ENCODE data around the gene CTNNA3. TPM values are rescaled to one million over a fixed set of nuclear protein-coding genes. Genes with fewer than 3 reads are reported as not detected.

Gene CTNNA3
- polyA plus RNA-seq, 1 donor from 2014 or later: 0.14 TPM

- no peak for TF ChIP-seq POLR2AphosphoS5 (IDR thresholded peaks at IDR 0.05)
- no peak for TF ChIP-seq SMC3 (conservative IDR thresholded peaks at IDR 0.05; ENCODE audit: poor library complexity)
- no peak for TF ChIP-seq REST (IDR thresholded peaks at IDR 0.05; ENCODE audit: borderline replicate concordance)
- TF ChIP-seq EZH2 (IDR thresholded peaks at IDR 0.05; ENCODE audit: borderline replicate concordance, insufficient read depth, low read length, poor library complexity, severe bottlenecking): no peak
- no peak for TF ChIP-seq EP300 (conservative IDR thresholded peaks at IDR 0.05; ENCODE audit: poor library complexity, severe bottlenecking)
- TF ChIP-seq TAF1 (IDR thresholded peaks at IDR 0.05; ENCODE audit: low read depth): no peak
- TF ChIP-seq MXI1 (conservative IDR thresholded peaks at IDR 0.05; ENCODE audit: poor library complexity, severe bottlenecking): no peak
- H2AFZ ChIP-seq (ENCODE audit: low read depth, low read length): no peak overlapping the region
- no peak overlapping the region for H3K27ac ChIP-seq (ENCODE audit: low read length)
- no peaks in the 10 kb centered on the region for H4K20me1 ChIP-seq (ENCODE audit: insufficient read depth)
- no peaks in the 10 kb centered on the region for H3F3A ChIP-seq (ENCODE audit: insufficient read depth, low read length, poor library complexity, severe bottlenecking)
- no peak overlapping the region for H3K4me3 ChIP-seq (ENCODE audit: low read length)
- H3K9me2 ChIP-seq (ENCODE audit: insufficient read depth, low read length): no peaks in the 10 kb centered on the region
- H3K79me2 ChIP-seq (replicated peaks; ENCODE audit: insufficient read depth, low read length): no peaks in the 10 kb centered on the region
- no peaks in the 10 kb centered on the region for H3K36me3 ChIP-seq (ENCODE audit: insufficient read depth, low read length)
- H3K9me3 ChIP-seq (ENCODE audit: low read length): no peaks in the 10 kb centered on the region
- no peak overlapping the region for H3K4me2 ChIP-seq (ENCODE audit: low read length)
- no peaks in the 10 kb centered on the region for H3K27me3 ChIP-seq (ENCODE audit: insufficient read depth, low read depth, low read length)
- H3K9ac ChIP-seq (ENCODE audit: low read length): no peak overlapping the region
Measured at GRCh38 chr10:66085906-66086305, 1610.1 kb downstream of the CTNNA3 start.

DNA sequence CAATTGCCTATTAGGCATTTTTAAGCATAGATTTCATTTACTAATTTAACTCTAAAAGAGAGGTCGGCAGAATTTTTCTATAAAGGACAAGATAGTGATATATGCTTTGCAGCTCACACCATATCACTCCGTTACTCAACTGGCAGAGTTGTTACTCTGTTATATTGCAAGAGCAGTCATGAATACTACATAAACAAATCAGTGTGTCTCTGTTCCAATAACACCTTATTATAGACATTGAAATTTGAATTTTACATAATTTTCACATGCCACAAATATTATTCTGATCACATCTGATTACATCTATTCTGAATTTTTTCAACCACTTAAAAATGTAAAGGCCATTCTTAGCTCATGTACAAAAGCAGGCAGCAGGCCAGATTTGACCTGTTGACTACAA is 1624.1 kb downstream of the CTNNA3 start:
- no peak for TF ChIP-seq MXI1 (conservative IDR thresholded peaks at IDR 0.05; ENCODE audit: poor library complexity, severe bottlenecking)
- TF ChIP-seq RAD21 (conservative IDR thresholded peaks at IDR 0.05): no peak
- TF ChIP-seq SMC3 (conservative IDR thresholded peaks at IDR 0.05; ENCODE audit: poor library complexity): no peak
- TF ChIP-seq, protein P1, sequence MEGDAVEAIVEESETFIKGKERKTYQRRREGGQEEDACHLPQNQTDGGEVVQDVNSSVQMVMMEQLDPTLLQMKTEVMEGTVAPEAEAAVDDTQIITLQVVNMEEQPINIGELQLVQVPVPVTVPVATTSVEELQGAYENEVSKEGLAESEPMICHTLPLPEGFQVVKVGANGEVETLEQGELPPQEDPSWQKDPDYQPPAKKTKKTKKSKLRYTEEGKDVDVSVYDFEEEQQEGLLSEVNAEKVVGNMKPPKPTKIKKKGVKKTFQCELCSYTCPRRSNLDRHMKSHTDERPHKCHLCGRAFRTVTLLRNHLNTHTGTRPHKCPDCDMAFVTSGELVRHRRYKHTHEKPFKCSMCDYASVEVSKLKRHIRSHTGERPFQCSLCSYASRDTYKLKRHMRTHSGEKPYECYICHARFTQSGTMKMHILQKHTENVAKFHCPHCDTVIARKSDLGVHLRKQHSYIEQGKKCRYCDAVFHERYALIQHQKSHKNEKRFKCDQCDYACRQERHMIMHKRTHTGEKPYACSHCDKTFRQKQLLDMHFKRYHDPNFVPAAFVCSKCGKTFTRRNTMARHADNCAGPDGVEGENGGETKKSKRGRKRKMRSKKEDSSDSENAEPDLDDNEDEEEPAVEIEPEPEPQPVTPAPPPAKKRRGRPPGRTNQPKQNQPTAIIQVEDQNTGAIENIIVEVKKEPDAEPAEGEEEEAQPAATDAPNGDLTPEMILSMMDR (IDR thresholded peaks at IDR 0.05; ENCODE audit: poor library complexity, severe bottlenecking): no peak
- TF ChIP-seq EP300 (conservative IDR thresholded peaks at IDR 0.05; ENCODE audit: poor library complexity, severe bottlenecking): no peak
- TF ChIP-seq TAF1 (IDR thresholded peaks at IDR 0.05; ENCODE audit: low read depth): no peak
- TF ChIP-seq POLR2AphosphoS5 (IDR thresholded peaks at IDR 0.05): no peak
- no peak for TF ChIP-seq EZH2 (IDR thresholded peaks at IDR 0.05; ENCODE audit: borderline replicate concordance, insufficient read depth, low read length, poor library complexity, severe bottlenecking)
- TF ChIP-seq REST (IDR thresholded peaks at IDR 0.05; ENCODE audit: borderline replicate concordance): no peak

More for the DNA sequence above, 1624.1 kb downstream of the CTNNA3 start:
- Histone ChIP-seq H3K36me3 (ENCODE audit: insufficient read depth, low read length) (no peaks in the 10 kb centered on the region), H4K20me1 (ENCODE audit: insufficient read depth) (no peaks in the 10 kb centered on the region), H3K79me2 (replicated peaks; ENCODE audit: insufficient read depth, low read length) (no peaks in the 10 kb centered on the region), H2AFZ (ENCODE audit: low read depth, low read length) (no peak overlapping the region), H3K9me2 (ENCODE audit: insufficient read depth, low read length) (no peaks in the 10 kb centered on the region), H3K4me3 (ENCODE audit: low read length) (no peak overlapping the region), H3K9me3 (ENCODE audit: low read length) (no peaks in the 10 kb centered on the region), H3F3A (ENCODE audit: insufficient read depth, low read length, poor library complexity, severe bottlenecking) (no peaks in the 10 kb centered on the region), H3K9ac (ENCODE audit: low read length) (no peak overlapping the region), H3K27ac (ENCODE audit: low read length) (no peak overlapping the region), H3K27me3 (ENCODE audit: insufficient read depth, low read depth, low read length) (no peaks in the 10 kb centered on the region), H3K4me2 (ENCODE audit: low read length) (no peak overlapping the region)
